Ascending aorta (tissue), 2 donors: ENCODE measurements around the gene KIF16B. TPM values are rescaled to one million over a fixed set of nuclear protein-coding genes. Genes with fewer than 3 reads are reported as not detected.

ENCODE experiments used
- DNase-seq, 2 donors: peaks; one replicate each; pipeline ENCODE4 v3.0.0-alpha.2; 2019; ENCODE audit warnings: low spot score in 2 of 2
- H3K27ac ChIP-seq, 2 donors: fragments of 200-600 bp; sonication (generic); one replicate each; pipeline ENCODE4 v1.5.1; 2016 to 2017; ENCODE audit warnings: mild to moderate bottlenecking in 1 of 2
- H3K27me3 ChIP-seq: fragments of 200-600 bp; sonication (generic); one replicate; pipeline ENCODE4 v1.5.1; 2017
- H3K36me3 ChIP-seq, 2 donors: fragments of 200-600 bp; sonication (generic); one replicate each; pipeline ENCODE4 v1.5.1; 2016
- H3K4me1 ChIP-seq, 2 donors: fragments of 200-600 bp; sonication (generic); one replicate each; pipeline ENCODE4 v1.5.1; 2016 to 2017; ENCODE audit warnings: mild to moderate bottlenecking in 1 of 2
- H3K4me3 ChIP-seq, 2 donors: fragments of 200-600 bp; sonication (generic); one replicate each; pipeline ENCODE4 v1.5.1; 2016 to 2017; ENCODE audit warnings: mild to moderate bottlenecking in 1 of 2
- H3K9me3 ChIP-seq, 2 donors: fragments of 200-600 bp; sonication (generic); one replicate each; pipeline ENCODE4 v1.5.1; 2016
- CTCF ChIP-seq, 3 experiments: fragments of 200-600 bp in 2 of 3; fragments of 450-650 bp in 1 of 3; sonication (generic) in 2 of 3; IDR thresholded peaks; one replicate each; pipeline ENCODE4 v1.5.1; 2016 to 2019; ENCODE audit warnings: antibody characterized with exemption in 3 of 3, mild to moderate bottlenecking in 1 of 3, moderate library complexity in 1 of 3
- intact Hi-C: fragments of 100-400 bp; cut with DNase I; formaldehyde crosslinking; loops from one replicate; pipeline ENCODE4 v1.15.1; 2023
- total RNA-seq: library from RNA; depleted of rRNA; stranded (reverse); fragments of >200 nt; gene quantifications from one replicate; pipeline ENCODE4 v1.1.0, GENCODE V29; 2016

KIF16B gene
- total RNA-seq, 1 donor from 2014 or later = 6.3 TPM

DNA sequence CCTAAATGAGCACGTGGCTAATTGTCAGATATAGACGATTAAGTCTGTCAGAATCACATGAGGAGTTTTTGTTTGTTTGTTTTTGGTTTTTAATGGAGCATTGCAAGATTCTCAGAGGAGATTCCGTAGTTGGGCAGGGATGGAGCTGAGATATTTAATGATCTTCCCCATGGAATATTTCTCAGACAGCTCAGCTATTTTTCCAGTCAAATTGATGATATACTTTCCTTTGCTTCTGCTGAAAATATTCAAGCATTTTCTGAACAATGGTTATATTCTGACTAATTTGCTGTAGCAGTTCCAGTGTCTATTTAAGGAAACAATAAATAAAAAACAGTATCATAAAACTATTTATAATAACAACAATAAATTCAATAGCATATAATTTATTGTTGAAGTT, 348.4 kb downstream of the KIF16B start:
- no peak for TF ChIP-seq CTCF (IDR thresholded peaks at IDR 0.05)
- intact Hi-C loops = no loop called here
- H3K27me3 ChIP-seq = no peaks in the 10 kb centered on the region
- no peak overlapping the region for H3K4me3 ChIP-seq
- no peak overlapping the region for H3K27ac ChIP-seq
- H3K9me3 ChIP-seq = no peaks in the 10 kb centered on the region
- H3K36me3 ChIP-seq = no peaks in the 10 kb centered on the region
- DNase-seq = no peak
- H3K4me1 ChIP-seq = no peaks in the 10 kb centered on the region

DNA sequence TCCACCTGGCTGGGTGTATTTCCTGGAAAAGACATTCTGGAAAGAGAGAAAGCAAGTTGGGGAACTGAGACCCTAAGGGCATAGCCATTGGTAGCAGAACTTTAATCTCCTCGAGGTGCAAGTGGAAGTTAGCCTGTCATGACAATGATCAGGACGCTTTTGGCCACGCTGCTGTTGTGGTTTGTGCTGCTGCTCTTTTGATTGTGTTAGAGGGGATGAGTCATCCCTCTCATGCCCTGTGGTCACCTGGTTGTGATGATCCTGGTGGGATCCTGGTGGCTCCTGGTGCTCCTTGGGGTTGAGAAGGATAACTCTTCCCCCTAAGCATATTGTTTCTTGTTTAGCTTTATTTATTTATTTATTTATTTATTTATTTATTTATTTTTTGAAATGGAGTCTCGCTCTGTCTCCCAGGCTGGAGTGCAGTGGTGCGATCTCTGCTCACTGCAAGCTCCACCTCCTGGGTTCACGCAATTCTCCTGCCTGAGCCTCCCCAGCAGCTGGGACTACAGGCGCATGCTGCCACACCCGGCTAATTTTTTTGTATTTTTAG, 350.3 kb downstream of the KIF16B start:
- intact Hi-C loops = no loop called here

More for the DNA sequence above, 350.3 kb downstream of the KIF16B start:
- H3K36me3 ChIP-seq = no peaks in the 10 kb centered on the region
- TF ChIP-seq CTCF (IDR thresholded peaks at IDR 0.05) = no peak
- H3K27me3 ChIP-seq = no peaks in the 10 kb centered on the region
- H3K4me1 ChIP-seq = no peaks in the 10 kb centered on the region
- H3K9me3 ChIP-seq = no peaks in the 10 kb centered on the region
- no peak for DNase-seq
- H3K4me3 ChIP-seq = no peak overlapping the region
- no peak overlapping the region for H3K27ac ChIP-seq

Other genes starting within 250 kb of the KIF16B start
- gene SNRPB2, start 156.6 kb upstream of the KIF16B start, total RNA-seq = 3.4 TPM
- gene OTOR, start 174.9 kb upstream of the KIF16B start, total RNA-seq = not detected